Retinal pigment epithelial cell (primary cell): ENCODE results near the gene WFIKKN2.

Experiments used
- DNase-seq: peaks from one replicate; pipeline ENCODE4 v3.0.0-alpha.2; 2010; ENCODE audit warnings: low read depth
- H3K4me3 ChIP-seq: 2 replicates; pipeline ENCODE4 v1.5.1; 2011; ENCODE audit warnings: mild to moderate bottlenecking, low read length, control low read depth, moderate library complexity
- CTCF ChIP-seq: conservative IDR thresholded peaks from 2 replicates; pipeline ENCODE4 v1.5.1; 2011; ENCODE audit warnings: low read depth, low read length, control low read depth, inconsistent platforms

The WFIKKN2 gene

GRCh38 chr17:50887705-50888245 is 52.4 kb downstream of the WFIKKN2 start:
- DNase-seq: no peak
- no peak for TF ChIP-seq CTCF
- H3K4me3 ChIP-seq: no peak overlapping the region

- DNase-seq: no peak
- no peak overlapping the region for H3K4me3 ChIP-seq
- TF ChIP-seq CTCF: no peak
These were observed 54.2 kb downstream of the WFIKKN2 start for GRCh38 chr17:50889528-50890118.

GRCh38 chr17:50890675-50891516 is 55.5 kb downstream of the WFIKKN2 start:
- no peak for TF ChIP-seq CTCF
- DNase-seq: no peak
- no peak overlapping the region for H3K4me3 ChIP-seq

GRCh38 chr17:50891577-50891989 is 56.2 kb downstream of the WFIKKN2 start:
- H3K4me3 ChIP-seq: no peak overlapping the region
- no peak for DNase-seq
- TF ChIP-seq CTCF: no peak
